Activated CD8-positive, alpha-beta memory T cell treated with anti-CD3 and anti-CD28 coated beads for 1 hour (primary cell): ENCODE data around the gene ZBTB43.

Experiments
- DNase-seq, 2 donors: peaks; one replicate each; pipeline ENCODE4 v3.0.0-alpha.2; 2020; ENCODE audit warnings: low read depth in 1 of 2; ENCODE audit errors: extremely low read depth in 1 of 2

ZBTB43 gene

GRCh38 chr9:126853667-126854066 lies 48.8 kb downstream of the ZBTB43 start:
- DNase-seq, result no peak

- no peak for DNase-seq
Measured at GRCh38 chr9:126854734-126855133, 49.9 kb downstream of the ZBTB43 start.

GRCh38 chr9:126856326-126856877 lies 51.6 kb downstream of the ZBTB43 start:
- no peak for DNase-seq

GRCh38 chr9:126857261-126857960 lies 52.6 kb downstream of the ZBTB43 start:
- DNase-seq, result no peak

- DNase-seq, result no peak
Measured at GRCh38 chr9:126859111-126859510, 54.3 kb downstream of the ZBTB43 start.

GRCh38 chr9:126860077-126860756 lies 55.4 kb downstream of the ZBTB43 start, which contains the start of gene ZBTB34:
Gene ZBTB34 (plus strand): TSS chr9:126860639. CDS start chr9:126879400, 18,761 bp downstream.
- peak; percentile 38 to 68 for DNase-seq

- no peak for DNase-seq
Measured at GRCh38 chr9:126860757-126861466, 56.1 kb downstream of the ZBTB43 start.

GRCh38 chr9:126861707-126862103 lies 56.9 kb downstream of the ZBTB43 start:
- no peak for DNase-seq

- DNase-seq, result no peak
Measured at GRCh38 chr9:126862104-126862761, 57.4 kb downstream of the ZBTB43 start.

- no peak for DNase-seq
Measured at GRCh38 chr9:126864771-126865170, 59.9 kb downstream of the ZBTB43 start.

- DNase-seq, result no peak
Measured at GRCh38 chr9:126869368-126869767, 64.5 kb downstream of the ZBTB43 start.

- no peak for DNase-seq
Measured at GRCh38 chr9:126872516-126872915, 67.7 kb downstream of the ZBTB43 start.

GRCh38 chr9:126874546-126875314 lies 69.9 kb downstream of the ZBTB43 start:
- no peak for DNase-seq

- DNase-seq, result no peak
Measured at GRCh38 chr9:126875756-126876510, 71.1 kb downstream of the ZBTB43 start.

GRCh38 chr9:126876531-126876930 lies 71.7 kb downstream of the ZBTB43 start:
- DNase-seq, result no peak

GRCh38 chr9:126877418-126877817 lies 72.6 kb downstream of the ZBTB43 start:
- DNase-seq, result no peak

GRCh38 chr9:126879288-126879687 lies 74.4 kb downstream of the ZBTB43 start:
- no peak for DNase-seq

GRCh38 chr9:126880226-126880946 lies 75.5 kb downstream of the ZBTB43 start:
- no peak for DNase-seq

- DNase-seq, result no peak
Measured at GRCh38 chr9:126880947-126881332, 76.1 kb downstream of the ZBTB43 start.
